IMR-90 (cell line): ENCODE results near the gene PPP1R9B.

Experiments used
- CEBPB ChIP-seq: IDR thresholded peaks from 2 replicates; pipeline ENCODE4 v1.6.1; 2012; ENCODE audit warnings: low read depth, low read length, improper control_type of control experiment
- POLR2A ChIP-seq: IDR thresholded peaks from 2 replicates; pipeline ENCODE4 v1.6.1; 2012; ENCODE audit warnings: mild to moderate bottlenecking, low read depth, low read length
- RFX5 ChIP-seq: IDR thresholded peaks from 2 replicates; pipeline ENCODE4 v1.8.0; 2012; ENCODE audit warnings: low read depth, mild to moderate bottlenecking, low read length, moderate library complexity
- SMC3 ChIP-seq: fragments of 150-350 bp; IDR thresholded peaks from 2 replicates; pipeline ENCODE4 v1.6.1; 2016; ENCODE audit warnings: low read depth, mild to moderate bottlenecking, antibody characterized with exemption, low read length, moderate library complexity
- TF ChIP-seq, protein P1 (sequence below): conservative IDR thresholded peaks from 2 replicates; pipeline ENCODE4 v1.5.1; 2012; ENCODE audit warnings: mild to moderate bottlenecking, low read depth, low read length, improper control_type of control experiment

DNA sequence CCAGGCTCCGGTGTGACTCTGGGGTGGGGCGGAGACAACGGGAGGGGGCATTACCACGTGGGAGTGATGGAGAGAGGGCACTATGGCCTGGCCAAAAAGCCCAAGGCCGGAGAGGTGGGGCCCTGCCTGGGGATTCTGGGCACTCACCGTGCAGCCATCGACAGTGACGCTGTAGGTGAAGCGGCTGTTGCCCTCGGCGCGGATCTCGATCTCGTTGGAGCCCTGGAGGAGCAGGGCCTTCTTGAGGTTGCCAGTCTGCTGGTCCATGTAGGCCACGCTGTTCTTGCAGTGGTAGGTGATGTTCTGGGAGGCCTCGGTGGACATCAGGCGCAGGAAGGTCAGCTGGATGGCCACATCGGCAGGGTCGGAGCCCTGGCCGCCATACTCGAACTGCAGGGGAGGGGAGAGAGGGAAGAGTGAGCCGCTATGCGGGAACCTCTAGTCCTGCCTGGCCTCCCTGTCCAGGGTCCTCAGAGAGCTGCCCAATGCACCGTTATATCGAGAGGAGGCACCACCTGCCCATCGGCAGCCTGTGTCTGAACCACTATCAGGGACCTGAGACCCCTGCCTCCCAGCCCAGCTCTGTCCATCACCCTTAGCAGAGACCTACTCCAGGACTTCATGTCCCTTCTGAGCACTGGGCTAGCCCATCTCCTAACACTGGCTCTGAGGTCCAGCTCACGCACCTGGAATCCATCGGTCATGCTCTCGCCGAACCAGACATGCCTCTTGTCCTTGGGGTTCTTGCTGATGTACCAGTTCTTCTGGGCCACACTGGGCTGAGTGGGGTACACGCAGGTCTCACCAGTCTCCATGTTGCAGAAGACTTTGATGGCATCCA, 35.4 kb upstream of the PPP1R9B start:
- TF ChIP-seq, protein P1, sequence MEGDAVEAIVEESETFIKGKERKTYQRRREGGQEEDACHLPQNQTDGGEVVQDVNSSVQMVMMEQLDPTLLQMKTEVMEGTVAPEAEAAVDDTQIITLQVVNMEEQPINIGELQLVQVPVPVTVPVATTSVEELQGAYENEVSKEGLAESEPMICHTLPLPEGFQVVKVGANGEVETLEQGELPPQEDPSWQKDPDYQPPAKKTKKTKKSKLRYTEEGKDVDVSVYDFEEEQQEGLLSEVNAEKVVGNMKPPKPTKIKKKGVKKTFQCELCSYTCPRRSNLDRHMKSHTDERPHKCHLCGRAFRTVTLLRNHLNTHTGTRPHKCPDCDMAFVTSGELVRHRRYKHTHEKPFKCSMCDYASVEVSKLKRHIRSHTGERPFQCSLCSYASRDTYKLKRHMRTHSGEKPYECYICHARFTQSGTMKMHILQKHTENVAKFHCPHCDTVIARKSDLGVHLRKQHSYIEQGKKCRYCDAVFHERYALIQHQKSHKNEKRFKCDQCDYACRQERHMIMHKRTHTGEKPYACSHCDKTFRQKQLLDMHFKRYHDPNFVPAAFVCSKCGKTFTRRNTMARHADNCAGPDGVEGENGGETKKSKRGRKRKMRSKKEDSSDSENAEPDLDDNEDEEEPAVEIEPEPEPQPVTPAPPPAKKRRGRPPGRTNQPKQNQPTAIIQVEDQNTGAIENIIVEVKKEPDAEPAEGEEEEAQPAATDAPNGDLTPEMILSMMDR = no peak
- TF ChIP-seq POLR2A = peak; percentile 6; the same call in 1 of the 2 replicates
- no peak for TF ChIP-seq RFX5
- no peak for TF ChIP-seq CEBPB
- no peak for TF ChIP-seq SMC3
